ENCODE results near the gene OR2AK2. TPM values are rescaled to one million over a fixed set of nuclear protein-coding genes. Genes with fewer than 3 reads are reported as not detected.

Gene OR2AK2
- total RNA-seq, 1 experiment from 2014 or later: not detected

GRCh38 chr1:247924868-247925267 lies 40.2 kb upstream of the OR2AK2 start, which contains the start of gene OR2AJ1:
Gene OR2AJ1, plus strand, starts transcription at chr1:247924889. Its CDS starts 8,880 bp downstream, at chr1:247933769.
- H3K36me3 ChIP-seq (ENCODE audit: insufficient read depth, low read length, poor library complexity, severe bottlenecking): no peaks in the 10 kb centered on the region
- no peak for DNase-seq (ENCODE audit: low spot score)
- TF ChIP-seq EZH2 (IDR thresholded peaks at IDR 0.05; ENCODE audit: borderline replicate concordance, low read depth, low read length, poor library complexity, severe bottlenecking) (no peak), CTCF (conservative IDR thresholded peaks at IDR 0.05; ENCODE audit: low read depth, low read length) (no peak)
- no TSS peak for BruUV-seq (replicated peaks)
- intact Hi-C loops (cut with micrococcal nuclease; ENCODE audit: unreplicated experiment): no loop called here
- no peak within 1 kb of the TSS for H3K4me3 ChIP-seq (ENCODE audit: low read depth, low read length, poor library complexity, severe bottlenecking)
- H3K27me3 ChIP-seq (replicated peaks; ENCODE audit: insufficient read depth, low read depth, low read length, poor library complexity): no peaks in the 10 kb centered on the region
- peaks cover 9% of the 10 kb centered on the region for H3K9me3 ChIP-seq (ENCODE audit: low read depth, low read length, poor library complexity, severe bottlenecking)
- H3K27ac ChIP-seq (ENCODE audit: low read depth, low read length, poor library complexity, severe bottlenecking): no peak within 1 kb of the TSS
- ChIA-PET POLR2A (ENCODE audit: low non-redundant PET) (no interaction called here), CTCF (no interaction called here)
- H3K4me1 ChIP-seq (ENCODE audit: insufficient read depth, low read length, poor library complexity, severe bottlenecking): no peaks in the 10 kb centered on the region

- CTCF ChIA-PET: no interaction called here
- Histone ChIP-seq H3K9me3 (ENCODE audit: low read depth, low read length, poor library complexity, severe bottlenecking) (peaks cover 7% of the 10 kb centered on the region), H3K27me3 (replicated peaks; ENCODE audit: insufficient read depth, low read depth, low read length, poor library complexity) (no peaks in the 10 kb centered on the region), H3K4me3 (ENCODE audit: low read depth, low read length, poor library complexity, severe bottlenecking) (no peak overlapping the region), H3K4me1 (ENCODE audit: insufficient read depth, low read length, poor library complexity, severe bottlenecking) (no peaks in the 10 kb centered on the region), H3K27ac (ENCODE audit: low read depth, low read length, poor library complexity, severe bottlenecking) (no peak overlapping the region), H3K36me3 (ENCODE audit: insufficient read depth, low read length, poor library complexity, severe bottlenecking) (no peaks in the 10 kb centered on the region)
- DNase-seq (ENCODE audit: low spot score): no peak
- POLR2A ChIA-PET (ENCODE audit: low non-redundant PET): no interaction called here
- BruUV-seq (replicated peaks): no TSS peak
- TF ChIP-seq EZH2 (IDR thresholded peaks at IDR 0.05; ENCODE audit: borderline replicate concordance, low read depth, low read length, poor library complexity, severe bottlenecking): no peak
- no peak for TF ChIP-seq CTCF (conservative IDR thresholded peaks at IDR 0.05; ENCODE audit: low read depth, low read length)
- intact Hi-C loops (cut with micrococcal nuclease; ENCODE audit: unreplicated experiment): no loop called here
Observed at GRCh38 chr1:247933989-247934388, 31.0 kb upstream of the OR2AK2 start.

- Histone ChIP-seq H3K4me3 (ENCODE audit: low read depth, low read length, poor library complexity, severe bottlenecking) (no peak overlapping the region), H3K4me1 (ENCODE audit: insufficient read depth, low read length, poor library complexity, severe bottlenecking) (no peaks in the 10 kb centered on the region), H3K9me3 (ENCODE audit: low read depth, low read length, poor library complexity, severe bottlenecking) (peaks cover 12% of the 10 kb centered on the region), H3K27ac (ENCODE audit: low read depth, low read length, poor library complexity, severe bottlenecking) (no peak overlapping the region), H3K36me3 (ENCODE audit: insufficient read depth, low read length, poor library complexity, severe bottlenecking) (no peaks in the 10 kb centered on the region), H3K27me3 (replicated peaks; ENCODE audit: insufficient read depth, low read depth, low read length, poor library complexity) (no peaks in the 10 kb centered on the region)
- no peak for DNase-seq (ENCODE audit: low spot score)
- intact Hi-C loops (cut with micrococcal nuclease; ENCODE audit: unreplicated experiment): no loop called here
- CTCF ChIA-PET: no interaction called here
- TF ChIP-seq EZH2 (IDR thresholded peaks at IDR 0.05; ENCODE audit: borderline replicate concordance, low read depth, low read length, poor library complexity, severe bottlenecking) (no peak), CTCF (conservative IDR thresholded peaks at IDR 0.05; ENCODE audit: low read depth, low read length) (no peak)
- no TSS peak for BruUV-seq (replicated peaks)
- POLR2A ChIA-PET (ENCODE audit: low non-redundant PET): no interaction called here
Observed at GRCh38 chr1:247935781-247936180, 29.3 kb upstream of the OR2AK2 start.

Data from A673 (cell line).